GM21786 (cell line): Measurements from ENCODE around the gene KCNJ11.
"Not testable (repeated sequence)": the region's sequence is repeated elsewhere in the genome, so short reads cannot be mapped to it uniquely, and the experiment has no call there.

Source experiments
- ATAC-seq: cut with Tn5 transposase; IDR thresholded peaks from one replicate; pipeline ENCODE4 v1.9.1; 2021; ENCODE audit not compliant: unreplicated experiment

The KCNJ11 gene

GRCh38 chr11:17388609-17389210, at the start of gene KCNJ11:
KCNJ11 (minus strand) TSS chr11:17388659; CDS start chr11:17388091, 568 bp downstream.
- ATAC-seq: peak; percentile 39

- ATAC-seq: no peak
These were observed 48.9 kb upstream of the KCNJ11 start for GRCh38 chr11:17437366-17437765.

GRCh38 chr11:17434108-17434507, 45.6 kb upstream of the KCNJ11 start:
- ATAC-seq: no peak

- ATAC-seq: no peak
These were observed 43.5 kb upstream of the KCNJ11 start for GRCh38 chr11:17432002-17432401.

- ATAC-seq: no peak
These were observed 42.7 kb upstream of the KCNJ11 start for GRCh38 chr11:17431139-17431538.

- ATAC-seq: no peak
These were observed 42.2 kb upstream of the KCNJ11 start for GRCh38 chr11:17430616-17431015.

GRCh38 chr11:17428925-17429324, 40.5 kb upstream of the KCNJ11 start:
- no peak for ATAC-seq

GRCh38 chr11:17428261-17428660, 39.8 kb upstream of the KCNJ11 start:
- no peak for ATAC-seq

- not testable (repeated sequence) for ATAC-seq
These were observed 37.8 kb upstream of the KCNJ11 start for GRCh38 chr11:17426233-17426632.

GRCh38 chr11:17423533-17424310, 35.3 kb upstream of the KCNJ11 start:
- no peak for ATAC-seq

- ATAC-seq: no peak
These were observed 33.3 kb upstream of the KCNJ11 start for GRCh38 chr11:17421781-17422180.

GRCh38 chr11:17418444-17419081, 30.1 kb upstream of the KCNJ11 start:
- no peak for ATAC-seq

GRCh38 chr11:17416492-17416891, 28.0 kb upstream of the KCNJ11 start:
- no peak for ATAC-seq

- no peak for ATAC-seq
These were observed 27.2 kb upstream of the KCNJ11 start for GRCh38 chr11:17415523-17416104.

GRCh38 chr11:17414992-17415391, 26.5 kb upstream of the KCNJ11 start:
- ATAC-seq: no peak

GRCh38 chr11:17414317-17414737, 25.9 kb upstream of the KCNJ11 start:
- no peak for ATAC-seq

- no peak for ATAC-seq
These were observed 25.2 kb upstream of the KCNJ11 start for GRCh38 chr11:17413414-17414316.

GRCh38 chr11:17412488-17413180, 24.2 kb upstream of the KCNJ11 start:
- no peak for ATAC-seq

- no peak for ATAC-seq
These were observed 23.0 kb upstream of the KCNJ11 start for GRCh38 chr11:17411418-17411817.
